SW 1271 (cell line): ENCODE results near the gene YKT6.
"Not testable (repeated sequence)": the region's sequence is repeated elsewhere in the genome, so short reads cannot be mapped to it uniquely, and the experiment has no call there.

Source experiments
- DNase-seq, 2 experiments: peaks; one replicate each; lab custom pipeline; 2025; lab: John Stamatoyannopoulos, UW

Gene YKT6

GRCh38 chr7:44194069-44194468, 6.7 kb upstream of the YKT6 start:
- no peak for DNase-seq

- DNase-seq: no peak
These were observed 6.1 kb upstream of the YKT6 start for GRCh38 chr7:44194562-44195145.

- DNase-seq: no peak
These were observed 4.9 kb upstream of the YKT6 start for GRCh38 chr7:44195889-44196288.

GRCh38 chr7:44196450-44196872, 4.3 kb upstream of the YKT6 start:
- peak in 1 of 2 experiments; percentile 40 for DNase-seq

- no peak for DNase-seq
These were observed 3.3 kb upstream of the YKT6 start for GRCh38 chr7:44197474-44197873.

GRCh38 chr7:44200163-44200562, 615 bp upstream of the YKT6 start:
- DNase-seq: not testable (repeated sequence)

- DNase-seq: no peak
These were observed 1.0 kb downstream of the YKT6 start for GRCh38 chr7:44201813-44202212.

- DNase-seq: no peak
These were observed 5.2 kb downstream of the YKT6 start for GRCh38 chr7:44206008-44206407.

GRCh38 chr7:44208085-44208484, 7.3 kb downstream of the YKT6 start:
- DNase-seq: no peak

GRCh38 chr7:44210107-44210506, 9.3 kb downstream of the YKT6 start:
- no peak for DNase-seq

- DNase-seq: no peak
These were observed 10.4 kb downstream of the YKT6 start for GRCh38 chr7:44211126-44211675.

- no peak for DNase-seq
These were observed 11.2 kb downstream of the YKT6 start for GRCh38 chr7:44212018-44212417.

- DNase-seq: no peak
These were observed 11.9 kb downstream of the YKT6 start for GRCh38 chr7:44212581-44213184.

- no peak for DNase-seq
These were observed 12.6 kb downstream of the YKT6 start for GRCh38 chr7:44213206-44213876.

- DNase-seq: no peak
These were observed 13.2 kb downstream of the YKT6 start for GRCh38 chr7:44213877-44214388.

GRCh38 chr7:44215531-44215930, 14.8 kb downstream of the YKT6 start:
- DNase-seq: no peak

- no peak for DNase-seq
These were observed 15.2 kb downstream of the YKT6 start for GRCh38 chr7:44216019-44216418.

GRCh38 chr7:44216521-44217222, 15.9 kb downstream of the YKT6 start:
- no peak for DNase-seq

- no peak for DNase-seq
These were observed 16.5 kb downstream of the YKT6 start for GRCh38 chr7:44217223-44217714.

- no peak for DNase-seq
These were observed 17.1 kb downstream of the YKT6 start for GRCh38 chr7:44217852-44218402.

- no peak for DNase-seq
These were observed 17.8 kb downstream of the YKT6 start for GRCh38 chr7:44218418-44219201.
